DND-41 (cell line): ENCODE measurements around the gene MPV17L2.

ENCODE experiments used
- ATAC-seq: fragments of 200-7000 bp; cut with Tn5 transposase; 3 replicates; pipeline ENCODE4 v1.9.1; 2021; ENCODE audit warnings: low read depth; ENCODE audit not compliant: insufficient read depth
- DNase-seq: peaks from one replicate; pipeline ENCODE4 v3.0.0-alpha.2; 2020
- H2AFZ ChIP-seq: 2 replicates; pipeline ENCODE4 v1.6.0; 2012; ENCODE audit warnings: low read depth, low read length
- H3K27ac ChIP-seq: 2 replicates; pipeline ENCODE4 v1.5.1; 2012; ENCODE audit warnings: low read length, inconsistent platforms
- H3K27me3 ChIP-seq: fragments of 200-600 bp; sonication (generic); 2 replicates; pipeline ENCODE4 v1.6.0; 2012; ENCODE audit warnings: low read length, mild to moderate bottlenecking, inconsistent platforms; ENCODE audit not compliant: insufficient read depth, poor library complexity
- H3K36me3 ChIP-seq: 2 replicates; pipeline ENCODE4 v1.5.1; 2012; ENCODE audit warnings: low read length, inconsistent platforms; ENCODE audit not compliant: insufficient read depth
- H3K4me1 ChIP-seq: 2 replicates; pipeline ENCODE4 v1.5.1; 2012; ENCODE audit warnings: mild to moderate bottlenecking, low read length; ENCODE audit not compliant: insufficient read depth
- H3K4me2 ChIP-seq: 2 replicates; pipeline ENCODE4 v1.6.0; 2012; ENCODE audit warnings: mild to moderate bottlenecking, moderate library complexity, low read length, inconsistent platforms; ENCODE audit not compliant: insufficient read depth
- H3K4me3 ChIP-seq, 2 experiments: fragments of 200-600 bp in 1 of 2; shearing (Covaris generic) in 1 of 2; 2 replicates each; pipeline ENCODE4 v1.5.1; 2012 to 2016; ENCODE audit warnings: inconsistent platforms in 2 of 2, low read length in 2 of 2, mild to moderate bottlenecking in 2 of 2, low read depth in 1 of 2, moderate library complexity in 1 of 2
- H3K79me2 ChIP-seq: 2 replicates; pipeline ENCODE4 v1.6.0; 2012; ENCODE audit warnings: low read length, inconsistent platforms; ENCODE audit not compliant: insufficient read depth
- H3K9ac ChIP-seq: 2 replicates; pipeline ENCODE4 v1.6.0; 2012; ENCODE audit warnings: low read depth, mild to moderate bottlenecking, inconsistent platforms, low read length, moderate library complexity
- H3K9me3 ChIP-seq: 2 replicates; pipeline ENCODE4 v1.5.1; 2012; ENCODE audit warnings: low read length, moderate library complexity, mild to moderate bottlenecking, inconsistent platforms; ENCODE audit not compliant: insufficient read depth, severe bottlenecking
- H4K20me1 ChIP-seq: 2 replicates; pipeline ENCODE4 v1.6.0; 2012; ENCODE audit warnings: low read length; ENCODE audit not compliant: insufficient read depth
- EZH2 ChIP-seq: IDR thresholded peaks from 3 replicates; pipeline ENCODE4 v1.6.1; 2012; ENCODE audit warnings: borderline replicate concordance, low read depth, mild to moderate bottlenecking, moderate library complexity, low read length, inconsistent platforms; ENCODE audit not compliant: severe bottlenecking
- TF ChIP-seq, protein P1 (sequence below): IDR thresholded peaks from 2 replicates; pipeline ENCODE4 v1.5.1; 2012; ENCODE audit warnings: borderline replicate concordance, low read length, moderate library complexity, mild to moderate bottlenecking; ENCODE audit not compliant: poor library complexity, severe bottlenecking; ENCODE audit errors: extremely low read depth

Gene MPV17L2

DNA sequence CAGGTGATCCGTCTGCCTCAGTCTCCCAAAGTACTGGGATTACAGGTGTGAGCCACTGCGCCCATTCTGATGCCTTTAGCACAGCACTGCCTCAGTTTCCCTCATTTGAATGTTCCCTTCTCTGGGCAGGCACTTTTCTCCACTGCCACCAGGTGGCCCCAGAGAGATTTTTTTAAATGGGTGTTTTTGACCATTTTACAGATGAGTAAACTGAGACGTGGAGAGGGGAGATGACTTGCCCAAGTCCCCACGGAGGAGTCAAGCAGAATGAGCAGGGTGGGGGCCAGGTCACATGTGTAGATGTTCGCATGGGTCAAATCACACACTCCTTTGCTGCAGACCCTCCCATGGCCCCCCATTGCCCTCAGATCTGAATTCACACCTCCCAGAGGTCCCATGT, 36.5 kb downstream of the MPV17L2 start:
- Histone ChIP-seq H3K36me3 (no peaks in the 10 kb centered on the region), H3K27me3 (no peaks in the 10 kb centered on the region), H4K20me1 (peaks cover 22% of the 10 kb centered on the region; the same call in 1 of the 2 replicates), H3K79me2 (no peaks in the 10 kb centered on the region), H3K4me1 (no peaks in the 10 kb centered on the region), H3K4me3 (no peak overlapping the region), H3K9ac (no peak overlapping the region), H3K9me3 (no peaks in the 10 kb centered on the region), H2AFZ (no peak overlapping the region), H3K27ac (no peak overlapping the region), H3K4me2 (no peak overlapping the region)
- ATAC-seq (no peak), DNase-seq (no peak)
- TF ChIP-seq, protein P1, sequence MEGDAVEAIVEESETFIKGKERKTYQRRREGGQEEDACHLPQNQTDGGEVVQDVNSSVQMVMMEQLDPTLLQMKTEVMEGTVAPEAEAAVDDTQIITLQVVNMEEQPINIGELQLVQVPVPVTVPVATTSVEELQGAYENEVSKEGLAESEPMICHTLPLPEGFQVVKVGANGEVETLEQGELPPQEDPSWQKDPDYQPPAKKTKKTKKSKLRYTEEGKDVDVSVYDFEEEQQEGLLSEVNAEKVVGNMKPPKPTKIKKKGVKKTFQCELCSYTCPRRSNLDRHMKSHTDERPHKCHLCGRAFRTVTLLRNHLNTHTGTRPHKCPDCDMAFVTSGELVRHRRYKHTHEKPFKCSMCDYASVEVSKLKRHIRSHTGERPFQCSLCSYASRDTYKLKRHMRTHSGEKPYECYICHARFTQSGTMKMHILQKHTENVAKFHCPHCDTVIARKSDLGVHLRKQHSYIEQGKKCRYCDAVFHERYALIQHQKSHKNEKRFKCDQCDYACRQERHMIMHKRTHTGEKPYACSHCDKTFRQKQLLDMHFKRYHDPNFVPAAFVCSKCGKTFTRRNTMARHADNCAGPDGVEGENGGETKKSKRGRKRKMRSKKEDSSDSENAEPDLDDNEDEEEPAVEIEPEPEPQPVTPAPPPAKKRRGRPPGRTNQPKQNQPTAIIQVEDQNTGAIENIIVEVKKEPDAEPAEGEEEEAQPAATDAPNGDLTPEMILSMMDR = peak; percentile 59
- no peak for TF ChIP-seq EZH2

DNA sequence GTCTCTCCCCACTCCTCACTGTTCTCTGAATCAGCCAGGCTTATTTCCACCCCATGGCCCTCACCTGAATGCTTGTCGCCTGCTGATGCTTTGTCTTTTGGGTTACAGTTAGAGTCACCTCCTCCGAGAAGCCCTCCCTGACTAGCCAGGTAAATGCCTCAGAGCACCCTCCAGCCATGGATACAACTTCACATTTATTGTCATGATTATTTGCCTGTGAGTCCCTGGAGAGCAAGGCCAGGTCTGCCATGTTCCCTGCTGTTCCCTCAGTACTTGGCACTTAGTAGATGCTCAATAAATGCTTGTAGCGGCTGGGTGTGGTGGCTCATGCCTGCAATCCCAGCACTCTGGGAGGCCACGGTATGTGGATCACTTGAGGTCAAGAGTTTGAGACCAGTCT, 36.9 kb downstream of the MPV17L2 start:
- Histone ChIP-seq H3K79me2 (no peaks in the 10 kb centered on the region), H3K4me2 (no peak overlapping the region), H4K20me1 (peaks cover 22% of the 10 kb centered on the region; the same call in 1 of the 2 replicates), H3K27ac (no peak overlapping the region), H3K9me3 (no peaks in the 10 kb centered on the region), H3K4me1 (no peaks in the 10 kb centered on the region), H3K4me3 (no peak overlapping the region), H3K36me3 (no peaks in the 10 kb centered on the region), H2AFZ (no peak overlapping the region), H3K9ac (no peak overlapping the region), H3K27me3 (no peaks in the 10 kb centered on the region)
- no peak for ATAC-seq
- DNase-seq = no peak
- no peak for TF ChIP-seq EZH2
- TF ChIP-seq, protein P1 = no peak

DNA sequence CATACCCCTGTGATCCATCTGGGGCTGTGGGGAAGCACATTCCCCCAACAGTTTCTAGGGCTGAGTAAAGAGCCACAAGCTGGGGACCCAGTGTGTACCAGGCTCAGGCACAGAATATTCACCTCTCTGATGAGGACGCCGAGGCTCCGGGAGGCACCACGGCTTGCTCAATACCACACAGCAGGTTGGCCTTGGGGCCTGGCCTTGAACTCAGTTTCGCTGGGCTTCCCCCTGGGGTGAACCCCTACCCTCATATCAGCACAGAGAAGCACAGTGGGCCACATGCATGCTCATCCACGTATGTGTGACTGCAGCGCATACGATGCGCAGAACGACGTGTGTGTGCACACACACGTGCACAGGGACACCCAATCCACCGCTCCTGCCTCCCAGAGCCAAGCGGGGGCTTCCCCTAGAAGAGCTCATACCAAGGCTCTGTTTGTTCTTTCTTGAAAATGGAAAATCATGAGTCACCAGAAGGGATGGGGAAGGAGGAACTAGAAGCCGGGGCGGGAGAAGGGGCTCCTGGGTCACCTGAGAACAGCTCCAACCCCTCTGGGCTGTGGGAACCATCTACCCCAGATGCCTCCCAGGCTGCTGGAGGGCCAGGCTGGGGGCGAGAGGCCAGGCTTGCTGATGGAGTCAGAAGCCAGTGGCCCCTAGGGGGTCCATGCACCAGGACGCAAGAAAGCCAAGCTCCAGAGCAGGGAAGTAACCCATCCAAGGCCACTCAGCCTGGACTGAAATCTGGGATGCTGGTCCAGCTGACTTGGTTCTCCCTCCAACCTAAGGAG, 38.1 kb downstream of the MPV17L2 start:
- no peak overlapping the region for H3K4me2 ChIP-seq
- no peak overlapping the region for H3K4me3 ChIP-seq
- peaks cover 22% of the 10 kb centered on the region; the same call in 1 of the 2 replicates for H4K20me1 ChIP-seq
- H3K4me1 ChIP-seq = no peaks in the 10 kb centered on the region
- H3K79me2 ChIP-seq = no peaks in the 10 kb centered on the region
- no peaks in the 10 kb centered on the region for H3K36me3 ChIP-seq
- ATAC-seq = no peak
- no peaks in the 10 kb centered on the region for H3K27me3 ChIP-seq
- no peak overlapping the region for H2AFZ ChIP-seq
- no peaks in the 10 kb centered on the region for H3K9me3 ChIP-seq
- TF ChIP-seq EZH2 = no peak
- TF ChIP-seq, protein P1 = no peak
- H3K27ac ChIP-seq = no peak overlapping the region
- H3K9ac ChIP-seq = no peak overlapping the region
- no peak for DNase-seq
